Activated T-helper 17 cell treated with anti-CD3 and anti-CD28 coated beads, Interleukin-2, amount 50 U/mL, for 72 hours (primary cell): ENCODE measurements around the gene TMEM51. TPM values are rescaled to one million over a fixed set of nuclear protein-coding genes. Genes with fewer than 3 reads are reported as not detected.

Experiments used
- ATAC-seq: fragments of 150-1000 bp; cut with Tn5 transposase; replicated peaks from 2 replicates; pipeline ENCODE4 v1.10.0; 2021; ENCODE audit warnings: mild to moderate bottlenecking, moderate library complexity
- H3K27ac Mint-ChIP-seq: one replicate; pipeline ENCODE4 v1.8.0; 2022; ENCODE audit warnings: mixed read lengths
- H3K27me3 Mint-ChIP-seq: one replicate; pipeline ENCODE4 v1.8.0; 2022; ENCODE audit warnings: mixed read lengths
- H3K36me3 Mint-ChIP-seq: one replicate; pipeline ENCODE4 v1.8.0; 2022; ENCODE audit warnings: low read depth, mild to moderate bottlenecking, mixed read lengths
- H3K4me1 Mint-ChIP-seq: one replicate; pipeline ENCODE4 v1.8.0; 2022; ENCODE audit warnings: mixed read lengths
- H3K4me3 Mint-ChIP-seq: one replicate; pipeline ENCODE4 v1.8.0; 2022; ENCODE audit warnings: mild to moderate bottlenecking, mixed read lengths
- H3K9me3 Mint-ChIP-seq: one replicate; pipeline ENCODE4 v1.8.0; 2022; ENCODE audit warnings: mixed read lengths
- total RNA-seq, 2 donors: library from RNA; stranded (reverse); gene quantifications; one replicate each; pipeline ENCODE4 v1.2.3, GENCODE V29; 2022

Gene TMEM51
- total RNA-seq, 2 donors from 2014 or later: not detected

DNA sequence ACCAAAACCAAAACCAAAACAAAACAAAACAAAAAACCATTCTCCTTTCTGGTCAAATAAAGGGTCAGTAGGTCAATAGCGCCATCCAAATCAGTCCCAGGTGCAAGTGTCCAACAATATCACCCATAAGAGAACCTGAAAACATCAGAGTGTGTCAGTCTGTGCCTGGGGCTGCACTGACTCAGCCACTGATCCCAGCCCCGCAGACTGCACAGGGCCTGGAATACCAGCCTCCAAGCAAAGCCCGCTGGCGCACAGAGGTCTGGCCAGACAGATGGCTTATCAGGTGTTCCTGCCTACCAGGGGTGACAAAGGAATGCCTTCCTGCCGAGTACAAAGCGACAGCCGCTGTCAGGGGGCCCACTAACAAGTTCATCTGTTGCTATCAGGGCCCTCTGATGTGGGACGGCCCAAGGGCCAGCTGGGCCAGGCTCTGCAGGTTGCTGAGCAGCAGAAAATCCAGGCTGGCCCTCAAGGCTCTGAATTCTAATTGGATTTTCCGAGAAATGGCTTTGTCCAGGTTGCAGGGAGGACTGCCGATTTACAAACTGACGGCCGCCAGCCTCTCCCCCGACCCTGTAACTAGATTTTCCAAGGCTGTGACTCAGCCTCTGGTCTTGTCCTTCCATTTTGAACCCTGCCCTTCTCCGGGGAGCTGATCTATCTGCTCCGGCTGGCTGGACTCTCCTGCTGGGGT, 13.7 kb upstream of the TMEM51 start:
- no peaks in the 10 kb centered on the region for H3K36me3 Mint-ChIP-seq
- H3K9me3 Mint-ChIP-seq: no peaks in the 10 kb centered on the region
- H3K27ac Mint-ChIP-seq: no peak overlapping the region
- H3K27me3 Mint-ChIP-seq: peaks cover 51% of the 10 kb centered on the region
- no peak overlapping the region for H3K4me3 Mint-ChIP-seq
- ATAC-seq: no peak
- H3K4me1 Mint-ChIP-seq: peaks cover 5% of the 10 kb centered on the region

DNA sequence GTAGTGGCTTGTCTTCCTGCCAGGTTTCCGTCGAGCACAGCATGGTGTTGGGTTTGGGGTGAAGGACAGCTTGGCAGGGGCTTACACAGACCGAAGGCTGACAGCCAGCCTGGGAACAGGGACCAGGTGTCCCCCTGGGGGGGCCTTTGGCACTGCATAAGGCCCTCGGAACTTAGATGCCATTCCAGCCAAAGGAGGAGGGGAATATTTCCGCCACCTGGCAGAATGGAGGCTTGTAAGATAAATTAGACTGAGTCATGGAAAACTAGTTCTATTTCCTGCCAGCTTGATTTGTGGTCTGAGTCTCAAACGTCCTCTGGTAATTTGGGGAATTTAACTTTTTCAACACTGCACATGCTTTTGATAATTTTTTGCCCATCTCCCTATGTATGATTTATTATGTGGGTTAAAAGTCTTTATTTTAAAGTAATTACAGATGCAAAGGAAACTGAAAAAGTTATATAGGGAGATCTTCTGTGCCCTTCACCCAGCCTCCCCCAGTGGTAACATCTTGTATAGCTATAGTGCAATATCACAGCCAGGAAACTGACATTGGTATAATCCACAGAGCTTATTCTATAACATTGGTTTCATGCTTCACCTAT, 11.5 kb upstream of the TMEM51 start:
- Mint-ChIP-seq H3K27ac (no peak overlapping the region), H3K9me3 (no peaks in the 10 kb centered on the region), H3K4me3 (no peak overlapping the region), H3K27me3 (peaks cover 44% of the 10 kb centered on the region), H3K36me3 (no peaks in the 10 kb centered on the region), H3K4me1 (peaks cover 5% of the 10 kb centered on the region)
- no peak for ATAC-seq

DNA sequence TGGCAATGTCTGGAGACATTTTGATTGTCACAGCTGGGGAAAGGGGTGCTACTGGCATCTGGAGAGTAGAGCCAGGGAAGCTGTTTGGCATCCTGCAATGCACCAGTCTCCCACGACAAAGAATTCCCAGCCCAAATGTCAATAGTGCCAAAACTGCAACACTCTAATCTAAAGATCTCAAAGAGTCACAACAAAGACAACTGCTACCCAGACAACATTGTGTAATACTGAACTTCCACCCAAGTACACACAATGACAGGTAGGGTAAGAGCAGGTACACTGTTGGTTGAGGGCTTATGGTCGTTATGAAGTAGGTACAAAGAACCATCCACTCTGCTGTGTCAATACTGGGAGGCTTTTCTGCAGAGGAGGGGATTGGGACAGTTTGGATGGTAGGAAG, 8.2 kb upstream of the TMEM51 start:
- Mint-ChIP-seq H3K9me3 (no peaks in the 10 kb centered on the region), H3K27me3 (peaks cover 48% of the 10 kb centered on the region)

DNA sequence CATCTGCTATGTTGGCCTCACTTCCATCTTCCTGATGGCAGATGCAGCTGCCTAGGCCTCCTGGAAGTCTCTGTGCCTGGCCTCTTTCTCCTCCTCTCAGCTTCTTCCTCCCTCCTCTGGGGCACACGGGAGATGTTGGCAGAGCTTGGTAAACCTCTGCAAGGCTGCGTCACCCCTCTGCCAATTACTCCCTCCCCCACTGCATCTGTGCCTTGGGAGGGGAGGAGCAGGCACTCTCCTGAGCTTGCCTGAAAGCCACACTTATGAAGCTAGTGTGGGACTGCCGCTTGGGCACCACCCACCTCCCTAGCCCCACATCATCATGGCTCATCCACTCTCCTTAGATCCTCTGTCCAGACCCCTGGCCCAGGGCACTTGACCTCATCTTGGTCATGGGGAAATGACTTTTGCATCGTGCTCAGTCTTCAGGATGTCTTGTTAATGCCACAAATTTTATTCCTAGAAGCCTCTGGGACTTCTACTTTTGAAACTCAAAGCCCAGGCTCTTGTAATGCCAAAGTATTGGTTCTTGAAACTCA, 7.3 kb upstream of the TMEM51 start:
- Mint-ChIP-seq H3K27ac (no peak overlapping the region), H3K36me3 (no peaks in the 10 kb centered on the region), H3K4me3 (no peak overlapping the region), H3K27me3 (peaks cover 50% of the 10 kb centered on the region), H3K4me1 (no peaks in the 10 kb centered on the region), H3K9me3 (no peaks in the 10 kb centered on the region)
- no peak for ATAC-seq

More for the DNA sequence above, 8.2 kb upstream of the TMEM51 start:
- H3K27ac Mint-ChIP-seq: no peak overlapping the region
- no peaks in the 10 kb centered on the region for H3K36me3 Mint-ChIP-seq
- H3K4me3 Mint-ChIP-seq: no peak overlapping the region
- peaks cover 5% of the 10 kb centered on the region for H3K4me1 Mint-ChIP-seq
- no peak for ATAC-seq

GRCh38 chr1:15146971-15147376, 6.6 kb upstream of the TMEM51 start:
- peaks cover 55% of the 10 kb centered on the region for H3K27me3 Mint-ChIP-seq
- no peaks in the 10 kb centered on the region for H3K9me3 Mint-ChIP-seq
- H3K4me3 Mint-ChIP-seq: no peak overlapping the region
- no peak for ATAC-seq
- H3K4me1 Mint-ChIP-seq: no peaks in the 10 kb centered on the region
- no peaks in the 10 kb centered on the region for H3K36me3 Mint-ChIP-seq
- H3K27ac Mint-ChIP-seq: no peak overlapping the region

DNA sequence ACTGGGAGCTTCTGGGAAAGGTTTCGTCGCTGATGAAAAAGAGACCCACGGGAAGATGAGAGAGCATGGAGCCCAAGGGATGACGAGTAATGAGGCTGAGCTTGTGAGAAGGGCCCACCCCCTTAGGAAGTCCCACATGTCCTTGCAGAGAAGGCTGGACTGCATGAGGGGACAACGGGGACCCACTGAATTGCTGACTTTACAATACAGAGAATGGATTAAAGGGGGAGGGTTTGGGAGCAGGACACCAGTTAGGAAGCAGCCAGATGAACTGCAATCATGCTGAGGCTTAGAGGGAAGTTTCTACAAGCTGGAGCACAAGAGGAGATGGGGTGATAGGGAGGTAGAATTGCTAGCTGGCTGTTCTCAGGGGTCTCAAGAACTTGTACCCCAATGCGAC, 5.5 kb upstream of the TMEM51 start:
- Mint-ChIP-seq H3K27me3 (peaks cover 58% of the 10 kb centered on the region), H3K4me3 (no peak overlapping the region), H3K9me3 (no peaks in the 10 kb centered on the region), H3K4me1 (no peaks in the 10 kb centered on the region), H3K27ac (no peak overlapping the region), H3K36me3 (no peaks in the 10 kb centered on the region)
- no peak for ATAC-seq

DNA sequence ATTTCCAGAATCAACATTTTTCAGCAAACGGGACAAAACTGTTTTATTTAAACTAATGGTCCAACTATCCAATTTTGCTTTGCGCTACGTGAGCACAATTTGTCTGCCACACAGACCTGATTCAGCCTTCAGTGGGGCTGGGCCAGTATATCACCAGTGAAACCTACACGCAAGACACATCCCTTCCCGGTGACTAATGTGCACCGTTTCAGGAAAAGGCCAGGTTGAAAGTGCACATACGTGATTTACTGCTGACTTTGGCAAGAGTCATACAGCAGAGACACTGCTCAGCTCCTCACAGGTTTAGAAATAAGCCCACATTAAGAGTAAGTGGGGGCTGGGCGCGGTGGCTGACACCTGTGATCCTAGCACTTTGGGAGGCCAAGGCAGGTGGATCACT, 5.1 kb upstream of the TMEM51 start:
- Mint-ChIP-seq H3K27me3 (peaks cover 54% of the 10 kb centered on the region), H3K36me3 (no peaks in the 10 kb centered on the region), H3K9me3 (no peaks in the 10 kb centered on the region), H3K4me1 (no peaks in the 10 kb centered on the region), H3K27ac (no peak overlapping the region), H3K4me3 (no peak overlapping the region)
- ATAC-seq: no peak

DNA sequence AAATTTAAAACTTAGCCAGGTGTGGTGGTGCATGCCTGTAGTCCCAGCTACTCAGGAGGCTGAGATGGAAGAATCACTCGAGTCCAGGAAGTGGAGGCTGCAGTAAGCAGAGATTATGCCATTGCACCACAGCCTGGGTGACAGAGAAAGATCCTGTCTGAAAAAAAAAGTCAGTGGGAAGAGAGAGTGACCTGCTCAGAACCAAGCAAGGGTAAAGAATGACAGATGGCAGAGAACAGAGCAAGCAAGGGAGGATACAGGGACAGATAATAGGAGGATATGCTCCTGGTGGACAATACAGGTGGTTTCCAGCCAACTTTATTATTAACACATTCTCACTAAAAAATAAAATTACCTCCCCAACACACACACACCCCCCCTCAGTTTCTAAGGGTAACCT, 4.6 kb upstream of the TMEM51 start:
- no peak for ATAC-seq
- H3K9me3 Mint-ChIP-seq: no peaks in the 10 kb centered on the region
- H3K4me1 Mint-ChIP-seq: no peaks in the 10 kb centered on the region
- H3K27ac Mint-ChIP-seq: no peak overlapping the region
- peaks cover 54% of the 10 kb centered on the region for H3K27me3 Mint-ChIP-seq
- H3K36me3 Mint-ChIP-seq: no peaks in the 10 kb centered on the region
- no peak overlapping the region for H3K4me3 Mint-ChIP-seq

DNA sequence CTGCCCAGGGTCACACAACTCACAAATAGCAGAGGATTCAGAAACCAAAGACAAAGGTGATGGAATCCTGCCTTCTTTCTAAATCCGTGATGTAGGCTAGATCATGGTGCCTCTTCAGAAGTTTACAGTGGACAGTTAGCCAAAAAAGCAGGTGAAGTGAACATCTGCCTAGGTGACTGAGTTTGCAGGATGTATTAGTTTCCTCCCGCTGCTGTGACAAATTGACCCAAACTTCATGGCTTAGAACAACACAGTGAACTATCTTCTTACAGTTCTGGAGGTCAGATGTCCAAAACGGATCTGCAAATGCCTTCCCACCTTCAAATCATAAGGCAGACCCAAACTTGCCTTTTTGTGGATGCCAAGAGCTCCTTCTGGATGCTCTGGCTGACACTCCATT, 3.2 kb upstream of the TMEM51 start:
- peaks cover 3% of the 10 kb centered on the region for H3K4me1 Mint-ChIP-seq
- no peaks in the 10 kb centered on the region for H3K36me3 Mint-ChIP-seq
- H3K27me3 Mint-ChIP-seq: peaks cover 55% of the 10 kb centered on the region
- H3K27ac Mint-ChIP-seq: no peak overlapping the region
- H3K4me3 Mint-ChIP-seq: no peak overlapping the region
- no peak for ATAC-seq
- no peaks in the 10 kb centered on the region for H3K9me3 Mint-ChIP-seq

GRCh38 chr1:15151377-15151806, 2.2 kb upstream of the TMEM51 start:
- H3K27ac Mint-ChIP-seq: no peak overlapping the region
- no peak overlapping the region for H3K4me3 Mint-ChIP-seq
- no peak for ATAC-seq
- H3K27me3 Mint-ChIP-seq: peaks cover 55% of the 10 kb centered on the region
- no peaks in the 10 kb centered on the region for H3K9me3 Mint-ChIP-seq
- peaks cover 10% of the 10 kb centered on the region for H3K4me1 Mint-ChIP-seq
- H3K36me3 Mint-ChIP-seq: no peaks in the 10 kb centered on the region

- Mint-ChIP-seq H3K9me3 (no peaks in the 10 kb centered on the region), H3K4me1 (peaks cover 10% of the 10 kb centered on the region), H3K27me3 (peaks cover 54% of the 10 kb centered on the region), H3K27ac (no peak overlapping the region), H3K4me3 (peak overlapping the region; percentile 34), H3K36me3 (no peaks in the 10 kb centered on the region)
- ATAC-seq: no peak
These were observed 1.7 kb upstream of the TMEM51 start for GRCh38 chr1:15151871-15152270.

GRCh38 chr1:15152318-15153183, 996 bp upstream of the TMEM51 start:
- Mint-ChIP-seq H3K4me1 (peaks cover 10% of the 10 kb centered on the region), H3K27ac (no peak overlapping the region), H3K27me3 (peaks cover 54% of the 10 kb centered on the region), H3K4me3 (peak overlapping the region; percentile 34), H3K36me3 (no peaks in the 10 kb centered on the region), H3K9me3 (no peaks in the 10 kb centered on the region)
- ATAC-seq: no peak

- ATAC-seq: no peak
These were observed 414 bp downstream of the TMEM51 start for GRCh38 chr1:15153842-15154479.

DNA sequence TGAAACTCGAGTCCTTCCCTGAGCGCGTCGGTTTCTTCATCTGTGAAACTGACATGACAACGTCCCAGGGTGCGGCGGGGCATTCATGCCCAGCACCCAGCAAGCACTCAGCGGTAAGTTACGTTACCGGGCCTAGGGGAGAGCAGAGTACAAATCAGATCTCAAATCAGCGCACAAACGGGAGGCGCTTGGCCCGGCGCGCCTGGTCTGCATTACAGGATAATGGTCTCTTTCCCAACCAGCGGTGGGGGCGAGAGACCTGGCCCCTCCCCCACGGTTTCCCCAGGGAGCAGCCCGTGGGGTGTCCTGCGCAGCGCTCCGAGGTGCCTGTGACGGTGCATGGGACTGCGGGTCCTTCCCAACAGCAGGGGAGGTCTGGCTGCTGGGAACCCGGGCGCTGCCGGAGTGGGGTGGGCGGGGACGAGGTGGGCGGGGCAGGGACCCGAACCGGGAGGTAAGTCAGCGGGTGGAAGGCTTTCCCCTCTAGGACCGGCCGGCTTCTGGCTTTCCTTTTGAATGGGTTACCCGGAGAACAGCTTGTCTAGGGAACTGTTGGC, 1.0 kb downstream of the TMEM51 start:
- ATAC-seq: no peak
- peak overlapping the region; percentile 42 for H3K4me3 Mint-ChIP-seq
- no peak overlapping the region for H3K27ac Mint-ChIP-seq
- peaks cover 10% of the 10 kb centered on the region for H3K4me1 Mint-ChIP-seq
- peaks cover 39% of the 10 kb centered on the region for H3K27me3 Mint-ChIP-seq
- H3K36me3 Mint-ChIP-seq: no peaks in the 10 kb centered on the region
- H3K9me3 Mint-ChIP-seq: no peaks in the 10 kb centered on the region

More at GRCh38 chr1:15153842-15154479, 414 bp downstream of the TMEM51 start:
- peaks cover 10% of the 10 kb centered on the region for H3K4me1 Mint-ChIP-seq
- H3K36me3 Mint-ChIP-seq: no peaks in the 10 kb centered on the region
- peaks cover 42% of the 10 kb centered on the region for H3K27me3 Mint-ChIP-seq
- peak overlapping the region; percentile 42 for H3K4me3 Mint-ChIP-seq
- no peak overlapping the region for H3K27ac Mint-ChIP-seq
- H3K9me3 Mint-ChIP-seq: no peaks in the 10 kb centered on the region
